A549 (cell line): ENCODE results near the gene KIF7.

ENCODE experiments used
- CHD2 ChIP-seq: fragments of 150-350 bp; IDR thresholded peaks from 2 replicates; pipeline ENCODE4 v1.6.1; 2014; ENCODE audit warnings: low read length; ENCODE audit not compliant: partially characterized antibody
- CHD4 ChIP-seq: fragments of 200-600 bp; sonication (generic); IDR thresholded peaks from 2 replicates; pipeline ENCODE4 v1.6.1; 2016; ENCODE audit warnings: antibody characterized with exemption, mild to moderate bottlenecking, borderline replicate concordance
- CTCF ChIP-seq: fragments of >200 bp; sonication (Bioruptor Twin); formaldehyde crosslinking; IDR thresholded peaks from 3 replicates; pipeline ENCODE4 v1.5.1; 2016
- MYC ChIP-seq: IDR thresholded peaks from 2 replicates; pipeline ENCODE4 v1.6.1; 2012; ENCODE audit warnings: mild to moderate bottlenecking, inconsistent platforms, low read length, improper control_type of control experiment, borderline replicate concordance
- NPAS2 ChIP-seq: fragments of 250-450 bp; sonication (Bioruptor Pico); IDR thresholded peaks from 2 replicates; pipeline ENCODE4 v1.8.0; 2022; ENCODE audit warnings: mild to moderate bottlenecking, moderate library complexity, borderline replicate concordance
- POLR2A ChIP-seq: IDR thresholded peaks from 2 replicates; pipeline ENCODE4 v1.6.1; 2012; ENCODE audit warnings: mild to moderate bottlenecking, low read length
- RAD21 ChIP-seq, 2 experiments: fragments of >200 bp in 1 of 2; sonication (Bioruptor Twin) in 1 of 2; formaldehyde crosslinking in 1 of 2; IDR thresholded peaks in 1 of 2; conservative IDR thresholded peaks in 1 of 2; 2 replicates in 1 of 2; 3 replicates in 1 of 2; pipeline ENCODE4 v1.6.1; 2012 to 2018; ENCODE audit warnings: inconsistent platforms in 1 of 2
- RCOR1 ChIP-seq: fragments of 150-350 bp; IDR thresholded peaks from 2 replicates; pipeline ENCODE4 v1.6.1; 2014; ENCODE audit warnings: antibody characterized with exemption, low read length, low read depth
- TP53 ChIP-seq: fragments of 250-450 bp; sonication (Bioruptor Pico); IDR thresholded peaks from 2 replicates; pipeline ENCODE4 v1.5.0; 2021; ENCODE audit warnings: mild to moderate bottlenecking, moderate library complexity
- USF2 ChIP-seq: fragments of 450-650 bp; IDR thresholded peaks from 2 replicates; pipeline ENCODE4 v1.6.1; 2014; ENCODE audit warnings: antibody characterized with exemption
- TF ChIP-seq, protein P1 (sequence below): fragments of 200-600 bp; sonication (generic); IDR thresholded peaks from 2 replicates; pipeline ENCODE4 v1.6.1; 2016; ENCODE audit warnings: antibody characterized with exemption, mild to moderate bottlenecking, moderate library complexity
- TF ChIP-seq, protein P2 (sequence below): IDR thresholded peaks from 2 replicates; pipeline ENCODE4 v1.6.1; 2012
- TF ChIP-seq, protein P3 (sequence below): fragments of >200 bp; sonication (Bioruptor Twin); formaldehyde crosslinking; IDR thresholded peaks from 3 replicates; pipeline ENCODE4 v1.6.1; 2016

DNA sequence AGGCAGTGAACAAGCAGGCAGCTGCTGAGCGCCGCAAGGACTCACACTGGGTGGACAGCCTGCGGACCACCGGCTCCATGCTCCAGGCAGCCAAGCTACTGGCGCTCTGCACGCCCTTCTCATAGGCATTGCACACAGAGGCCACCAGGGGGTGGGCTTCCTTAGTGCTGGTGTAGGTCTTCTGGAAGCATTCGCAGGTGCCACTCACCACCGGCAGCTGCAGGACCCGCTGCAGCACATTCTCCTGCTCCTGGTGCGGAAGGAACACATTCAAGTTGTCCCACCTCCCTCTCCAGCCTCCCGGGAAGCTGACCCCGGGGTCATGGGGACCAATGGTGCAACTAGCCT, 17.9 kb upstream of the KIF7 start:
- TF ChIP-seq POLR2A (no peak), CTCF (peak; percentile 50), NPAS2 (no peak), TP53 (CRISPR knock-in tag) (no peak), RCOR1 (no peak), USF2 (no peak), RAD21 (conservative IDR thresholded peaks at IDR 0.05 in 1 of 2, IDR thresholded peaks at IDR 0.05 in 1 of 2) (peak in 1 of 2 experiments; percentile 43; a peak in 2 of 5 replicates), CHD4 (no peak), CHD2 (no peak), MYC (no peak)
- TF ChIP-seq, protein P1, sequence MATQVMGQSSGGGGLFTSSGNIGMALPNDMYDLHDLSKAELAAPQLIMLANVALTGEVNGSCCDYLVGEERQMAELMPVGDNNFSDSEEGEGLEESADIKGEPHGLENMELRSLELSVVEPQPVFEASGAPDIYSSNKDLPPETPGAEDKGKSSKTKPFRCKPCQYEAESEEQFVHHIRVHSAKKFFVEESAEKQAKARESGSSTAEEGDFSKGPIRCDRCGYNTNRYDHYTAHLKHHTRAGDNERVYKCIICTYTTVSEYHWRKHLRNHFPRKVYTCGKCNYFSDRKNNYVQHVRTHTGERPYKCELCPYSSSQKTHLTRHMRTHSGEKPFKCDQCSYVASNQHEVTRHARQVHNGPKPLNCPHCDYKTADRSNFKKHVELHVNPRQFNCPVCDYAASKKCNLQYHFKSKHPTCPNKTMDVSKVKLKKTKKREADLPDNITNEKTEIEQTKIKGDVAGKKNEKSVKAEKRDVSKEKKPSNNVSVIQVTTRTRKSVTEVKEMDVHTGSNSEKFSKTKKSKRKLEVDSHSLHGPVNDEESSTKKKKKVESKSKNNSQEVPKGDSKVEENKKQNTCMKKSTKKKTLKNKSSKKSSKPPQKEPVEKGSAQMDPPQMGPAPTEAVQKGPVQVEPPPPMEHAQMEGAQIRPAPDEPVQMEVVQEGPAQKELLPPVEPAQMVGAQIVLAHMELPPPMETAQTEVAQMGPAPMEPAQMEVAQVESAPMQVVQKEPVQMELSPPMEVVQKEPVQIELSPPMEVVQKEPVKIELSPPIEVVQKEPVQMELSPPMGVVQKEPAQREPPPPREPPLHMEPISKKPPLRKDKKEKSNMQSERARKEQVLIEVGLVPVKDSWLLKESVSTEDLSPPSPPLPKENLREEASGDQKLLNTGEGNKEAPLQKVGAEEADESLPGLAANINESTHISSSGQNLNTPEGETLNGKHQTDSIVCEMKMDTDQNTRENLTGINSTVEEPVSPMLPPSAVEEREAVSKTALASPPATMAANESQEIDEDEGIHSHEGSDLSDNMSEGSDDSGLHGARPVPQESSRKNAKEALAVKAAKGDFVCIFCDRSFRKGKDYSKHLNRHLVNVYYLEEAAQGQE: no peak
- TF ChIP-seq, protein P2, sequence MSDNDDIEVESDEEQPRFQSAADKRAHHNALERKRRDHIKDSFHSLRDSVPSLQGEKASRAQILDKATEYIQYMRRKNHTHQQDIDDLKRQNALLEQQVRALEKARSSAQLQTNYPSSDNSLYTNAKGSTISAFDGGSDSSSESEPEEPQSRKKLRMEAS: no peak
- TF ChIP-seq, protein P3, sequence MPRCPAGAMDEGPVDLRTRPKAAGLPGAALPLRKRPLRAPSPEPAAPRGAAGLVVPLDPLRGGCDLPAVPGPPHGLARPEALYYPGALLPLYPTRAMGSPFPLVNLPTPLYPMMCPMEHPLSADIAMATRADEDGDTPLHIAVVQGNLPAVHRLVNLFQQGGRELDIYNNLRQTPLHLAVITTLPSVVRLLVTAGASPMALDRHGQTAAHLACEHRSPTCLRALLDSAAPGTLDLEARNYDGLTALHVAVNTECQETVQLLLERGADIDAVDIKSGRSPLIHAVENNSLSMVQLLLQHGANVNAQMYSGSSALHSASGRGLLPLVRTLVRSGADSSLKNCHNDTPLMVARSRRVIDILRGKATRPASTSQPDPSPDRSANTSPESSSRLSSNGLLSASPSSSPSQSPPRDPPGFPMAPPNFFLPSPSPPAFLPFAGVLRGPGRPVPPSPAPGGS: no peak
